ENCODE data around the gene NCAPG2.
"Not testable (repeated sequence)": the region's sequence is repeated elsewhere in the genome, so short reads cannot be mapped to it uniquely, and the experiment has no call there.

The NCAPG2 gene

GRCh38 chr7:158703679-158704523 lies 703 bp downstream of the NCAPG2 start:
- DNase-seq: not testable (repeated sequence)

- DNase-seq: no peak
Observed at GRCh38 chr7:158702944-158703343, 1.7 kb downstream of the NCAPG2 start.

GRCh38 chr7:158702196-158702595 lies 2.4 kb downstream of the NCAPG2 start:
- DNase-seq: no peak

- DNase-seq: no peak
Observed at GRCh38 chr7:158700008-158700407, 4.6 kb downstream of the NCAPG2 start.

- DNase-seq: no peak
Observed at GRCh38 chr7:158699341-158699740, 5.3 kb downstream of the NCAPG2 start.

GRCh38 chr7:158698657-158699195 lies 5.9 kb downstream of the NCAPG2 start:
- no peak for DNase-seq

GRCh38 chr7:158697597-158697996 lies 7.0 kb downstream of the NCAPG2 start:
- not testable (repeated sequence) for DNase-seq

- DNase-seq: no peak
Observed at GRCh38 chr7:158695726-158696452, 8.7 kb downstream of the NCAPG2 start.

- DNase-seq: no peak
Observed at GRCh38 chr7:158695056-158695455, 9.5 kb downstream of the NCAPG2 start.

- DNase-seq: no peak
Observed at GRCh38 chr7:158694650-158695049, 10.0 kb downstream of the NCAPG2 start.

- no peak for DNase-seq
Observed at GRCh38 chr7:158689488-158689887, 15.1 kb downstream of the NCAPG2 start.

- no peak for DNase-seq
Observed at GRCh38 chr7:158687406-158687805, 17.2 kb downstream of the NCAPG2 start.

- DNase-seq: no peak
Observed at GRCh38 chr7:158685693-158686092, 18.9 kb downstream of the NCAPG2 start.

- no peak for DNase-seq
Observed at GRCh38 chr7:158684329-158684728, 20.3 kb downstream of the NCAPG2 start.

- no peak for DNase-seq
Observed at GRCh38 chr7:158683541-158683940, 21.1 kb downstream of the NCAPG2 start.

- DNase-seq: no peak
Observed at GRCh38 chr7:158682456-158682855, 22.1 kb downstream of the NCAPG2 start.

GRCh38 chr7:158680754-158681153 lies 23.9 kb downstream of the NCAPG2 start:
- DNase-seq: no peak

- no peak for DNase-seq
Observed at GRCh38 chr7:158676906-158677305, 27.7 kb downstream of the NCAPG2 start.

GRCh38 chr7:158676171-158676840 lies 28.3 kb downstream of the NCAPG2 start:
- DNase-seq: no peak

GRCh38 chr7:158672975-158673374 lies 31.6 kb downstream of the NCAPG2 start:
- no peak for DNase-seq

- DNase-seq: not testable (repeated sequence)
Observed at GRCh38 chr7:158668086-158668485, 36.5 kb downstream of the NCAPG2 start.

- DNase-seq: not testable (repeated sequence)
Observed at GRCh38 chr7:158666966-158667678, 37.5 kb downstream of the NCAPG2 start.

GRCh38 chr7:158666401-158666800 lies 38.2 kb downstream of the NCAPG2 start:
- DNase-seq: no peak
